Stimulated activated effector memory CD8-positive, alpha-beta T cell treated with anti-CD3 and anti-CD28 coated beads, Interleukin-12 subunit alpha, Interleukin-12 subunit beta, amount 100 ng/mL, for 72 hours (primary cell): ENCODE results near the gene PCBD1.
A peak's percentile ranks its signal among the peaks of the same experiment; 100 is the strongest.
"Not testable (repeated sequence)": the region's sequence is repeated elsewhere in the genome, so short reads cannot be mapped to it uniquely, and the experiment has no call there.

Experiments used
- ATAC-seq: fragments of 150-1000 bp; cut with Tn5 transposase; 2 replicates; pipeline ENCODE4 v1.10.0; 2021
- DNase-seq, 2 donors: peaks; one replicate each; pipeline ENCODE4 v3.0.0; 2021 to 2022; ENCODE audit warnings: low spot score in 2 of 2
- H3K27ac Mint-ChIP-seq: one replicate; pipeline ENCODE4 v1.8.0; 2022; ENCODE audit warnings: mild to moderate bottlenecking, mixed read lengths
- H3K36me3 Mint-ChIP-seq: one replicate; pipeline ENCODE4 v1.8.0; 2022; ENCODE audit warnings: mild to moderate bottlenecking, mixed read lengths
- H3K4me1 Mint-ChIP-seq: one replicate; pipeline ENCODE4 v1.8.0; 2022; ENCODE audit warnings: mixed read lengths
- H3K4me3 Mint-ChIP-seq: one replicate; pipeline ENCODE4 v1.8.0; 2022; ENCODE audit warnings: mild to moderate bottlenecking, mixed read lengths
- H3K9me3 Mint-ChIP-seq: one replicate; pipeline ENCODE4 v1.8.0; 2022; ENCODE audit warnings: mixed read lengths

Gene PCBD1

GRCh38 chr10:70925377-70926225 lies 37.2 kb upstream of the PCBD1 start:
- peak; percentile 64 for ATAC-seq
- Mint-ChIP-seq H3K4me3 (no peak overlapping the region), H3K36me3 (no peaks in the 10 kb centered on the region), H3K4me1 (peaks cover 8% of the 10 kb centered on the region), H3K27ac (peak overlapping the region; percentile 26), H3K9me3 (no peaks in the 10 kb centered on the region)
- DNase-seq, result peak; percentile 67 to 79

GRCh38 chr10:70923696-70924095 lies 35.3 kb upstream of the PCBD1 start:
- H3K4me1 Mint-ChIP-seq, result peaks cover 8% of the 10 kb centered on the region
- H3K9me3 Mint-ChIP-seq, result no peaks in the 10 kb centered on the region
- DNase-seq (no peak), ATAC-seq (no peak)
- no peaks in the 10 kb centered on the region for H3K36me3 Mint-ChIP-seq
- no peak overlapping the region for H3K4me3 Mint-ChIP-seq
- no peak overlapping the region for H3K27ac Mint-ChIP-seq

GRCh38 chr10:70921285-70921684 lies 32.9 kb upstream of the PCBD1 start:
- H3K9me3 Mint-ChIP-seq, result no peaks in the 10 kb centered on the region
- no peak overlapping the region for H3K27ac Mint-ChIP-seq
- no peak overlapping the region for H3K4me3 Mint-ChIP-seq
- DNase-seq (no peak), ATAC-seq (no peak)
- H3K36me3 Mint-ChIP-seq, result no peaks in the 10 kb centered on the region
- peaks cover 8% of the 10 kb centered on the region for H3K4me1 Mint-ChIP-seq

- H3K9me3 Mint-ChIP-seq, result no peaks in the 10 kb centered on the region
- no peak for ATAC-seq
Observed at GRCh38 chr10:70920519-70920918, 32.2 kb upstream of the PCBD1 start.

GRCh38 chr10:70919906-70920305 lies 31.5 kb upstream of the PCBD1 start:
- not testable (repeated sequence) for H3K4me3 Mint-ChIP-seq, H3K36me3 Mint-ChIP-seq, H3K27ac Mint-ChIP-seq, ATAC-seq, DNase-seq, H3K4me1 Mint-ChIP-seq, H3K9me3 Mint-ChIP-seq

More at GRCh38 chr10:70920519-70920918, 32.2 kb upstream of the PCBD1 start:
- Mint-ChIP-seq H3K4me3 (no peak overlapping the region), H3K4me1 (peaks cover 7% of the 10 kb centered on the region), H3K36me3 (no peaks in the 10 kb centered on the region), H3K27ac (no peak overlapping the region)
- no peak for DNase-seq

GRCh38 chr10:70918851-70919530 lies 30.6 kb upstream of the PCBD1 start:
- H3K9me3 Mint-ChIP-seq, result no peaks in the 10 kb centered on the region
- H3K27ac Mint-ChIP-seq, result no peak overlapping the region
- no peak overlapping the region for H3K4me3 Mint-ChIP-seq
- H3K36me3 Mint-ChIP-seq, result no peaks in the 10 kb centered on the region
- DNase-seq (no peak), ATAC-seq (no peak)
- H3K4me1 Mint-ChIP-seq, result no peaks in the 10 kb centered on the region

- H3K4me1 Mint-ChIP-seq, result no peaks in the 10 kb centered on the region
- H3K9me3 Mint-ChIP-seq, result no peaks in the 10 kb centered on the region
- H3K36me3 Mint-ChIP-seq, result no peaks in the 10 kb centered on the region
- no peak overlapping the region for H3K27ac Mint-ChIP-seq
- no peak overlapping the region for H3K4me3 Mint-ChIP-seq
- DNase-seq, result no peak
- ATAC-seq, result no peak
Observed at GRCh38 chr10:70917635-70918034, 29.3 kb upstream of the PCBD1 start.

- no peak overlapping the region for H3K27ac Mint-ChIP-seq
- no peak overlapping the region for H3K4me3 Mint-ChIP-seq
- H3K36me3 Mint-ChIP-seq, result no peaks in the 10 kb centered on the region
- H3K4me1 Mint-ChIP-seq, result no peaks in the 10 kb centered on the region
- DNase-seq, result no peak
- no peak for ATAC-seq
- no peaks in the 10 kb centered on the region for H3K9me3 Mint-ChIP-seq
Observed at GRCh38 chr10:70917226-70917625, 28.9 kb upstream of the PCBD1 start.

- ATAC-seq (no peak), DNase-seq (no peak)
- no peaks in the 10 kb centered on the region for H3K4me1 Mint-ChIP-seq
- H3K4me3 Mint-ChIP-seq, result no peak overlapping the region
- no peaks in the 10 kb centered on the region for H3K9me3 Mint-ChIP-seq
- H3K27ac Mint-ChIP-seq, result no peak overlapping the region
- H3K36me3 Mint-ChIP-seq, result no peaks in the 10 kb centered on the region
Observed at GRCh38 chr10:70916241-70916640, 27.9 kb upstream of the PCBD1 start.

- Mint-ChIP-seq H3K4me1 (no peaks in the 10 kb centered on the region), H3K9me3 (no peaks in the 10 kb centered on the region), H3K4me3 (no peak overlapping the region), H3K27ac (no peak overlapping the region), H3K36me3 (no peaks in the 10 kb centered on the region)
- no peak for ATAC-seq
- no peak for DNase-seq
Observed at GRCh38 chr10:70915806-70916205, 27.4 kb upstream of the PCBD1 start.

- Mint-ChIP-seq H3K36me3 (no peaks in the 10 kb centered on the region), H3K9me3 (no peaks in the 10 kb centered on the region), H3K4me1 (no peaks in the 10 kb centered on the region), H3K27ac (no peak overlapping the region), H3K4me3 (no peak overlapping the region)
- no peak for DNase-seq
- no peak for ATAC-seq
Observed at GRCh38 chr10:70915206-70915605, 26.8 kb upstream of the PCBD1 start.

GRCh38 chr10:70914316-70914864 lies 26.0 kb upstream of the PCBD1 start:
- no peak overlapping the region for H3K4me3 Mint-ChIP-seq
- ATAC-seq (no peak), DNase-seq (no peak)
- no peaks in the 10 kb centered on the region for H3K36me3 Mint-ChIP-seq
- H3K27ac Mint-ChIP-seq, result no peak overlapping the region
- H3K4me1 Mint-ChIP-seq, result no peaks in the 10 kb centered on the region
- no peaks in the 10 kb centered on the region for H3K9me3 Mint-ChIP-seq

GRCh38 chr10:70913893-70914240 lies 25.5 kb upstream of the PCBD1 start:
- ATAC-seq, result no peak
- no peaks in the 10 kb centered on the region for H3K4me1 Mint-ChIP-seq
- no peaks in the 10 kb centered on the region for H3K36me3 Mint-ChIP-seq
- DNase-seq, result no peak
- no peaks in the 10 kb centered on the region for H3K9me3 Mint-ChIP-seq
- no peak overlapping the region for H3K4me3 Mint-ChIP-seq
- no peak overlapping the region for H3K27ac Mint-ChIP-seq

- Mint-ChIP-seq H3K36me3 (no peaks in the 10 kb centered on the region), H3K4me1 (no peaks in the 10 kb centered on the region), H3K27ac (no peak overlapping the region), H3K4me3 (no peak overlapping the region), H3K9me3 (no peaks in the 10 kb centered on the region)
- no peak for DNase-seq
- no peak for ATAC-seq
Observed at GRCh38 chr10:70913191-70913892, 25.0 kb upstream of the PCBD1 start.

GRCh38 chr10:70912556-70912955 lies 24.2 kb upstream of the PCBD1 start:
- no peak for DNase-seq
- Mint-ChIP-seq H3K27ac (no peak overlapping the region), H3K36me3 (no peaks in the 10 kb centered on the region), H3K9me3 (no peaks in the 10 kb centered on the region), H3K4me1 (no peaks in the 10 kb centered on the region), H3K4me3 (no peak overlapping the region)
- ATAC-seq, result no peak
